Endodermal cell (in vitro differentiated cells): ENCODE measurements around the gene METRN. TPM values are rescaled to one million over a fixed set of nuclear protein-coding genes. Genes with fewer than 3 reads are reported as not detected.
A peak's percentile ranks its signal among the peaks of the same experiment; 100 is the strongest.
"Not testable (repeated sequence)": the region's sequence is repeated elsewhere in the genome, so short reads cannot be mapped to it uniquely, and the experiment has no call there.

Experiments used
- DNase-seq: peaks from one replicate; pipeline ENCODE4 v3.0.0-alpha.2; 2017
- H3K27ac ChIP-seq: 2 replicates; pipeline ENCODE4 v1.5.1; 2013; ENCODE audit warnings: mild to moderate bottlenecking, low read depth, low read length, moderate library complexity
- H3K27me3 ChIP-seq: 2 replicates; pipeline ENCODE4 v1.6.1; 2013; ENCODE audit warnings: mild to moderate bottlenecking, low read length, moderate library complexity; ENCODE audit not compliant: insufficient read depth, control insufficient read depth, poor library complexity, severe bottlenecking
- H3K36me3 ChIP-seq: 2 replicates; pipeline ENCODE4 v1.7.0; 2013; ENCODE audit warnings: mild to moderate bottlenecking, low read length, moderate library complexity; ENCODE audit not compliant: control insufficient read depth, insufficient read depth
- H3K4me1 ChIP-seq: one replicate; pipeline ENCODE4 v1.7.0; 2013; ENCODE audit warnings: low read length; ENCODE audit not compliant: control insufficient read depth, insufficient read depth
- H3K4me3 ChIP-seq: 2 replicates; pipeline ENCODE4 v1.5.1; 2013; ENCODE audit warnings: mild to moderate bottlenecking, low read length, moderate library complexity
- H3K9ac ChIP-seq: 2 replicates; pipeline ENCODE4 v1.6.1; 2013; ENCODE audit warnings: mild to moderate bottlenecking, low read length, moderate library complexity; ENCODE audit not compliant: poor library complexity, severe bottlenecking; ENCODE audit errors: extremely low read depth
- H3K9me3 ChIP-seq: 2 replicates; pipeline ENCODE4 v1.6.1; 2013; ENCODE audit warnings: mild to moderate bottlenecking, low read length, moderate library complexity; ENCODE audit not compliant: control insufficient read depth
- H3K27ac Mint-ChIP-seq: 2 replicates; pipeline ENCODE4 v1.8.0; 2020; ENCODE audit warnings: mixed read lengths
- H3K27me3 Mint-ChIP-seq: 2 replicates; pipeline ENCODE4 v1.8.0; 2021; ENCODE audit warnings: mild to moderate bottlenecking, mixed read lengths; ENCODE audit not compliant: insufficient read depth
- H3K36me3 Mint-ChIP-seq: 2 replicates; pipeline ENCODE4 v1.8.0; 2020; ENCODE audit warnings: low read depth, mixed read lengths
- H3K4me1 Mint-ChIP-seq: 2 replicates; pipeline ENCODE4 v1.8.0; 2020; ENCODE audit warnings: mixed read lengths
- H3K4me3 Mint-ChIP-seq: 2 replicates; pipeline ENCODE4 v1.8.0; 2020; ENCODE audit warnings: mild to moderate bottlenecking, moderate library complexity, mixed read lengths
- H3K9me3 Mint-ChIP-seq: 2 replicates; pipeline ENCODE4 v1.8.0; 2020; ENCODE audit warnings: mild to moderate bottlenecking, mixed read lengths
- WGBS, 2 experiments: methylation state at CpG; one replicate each; pipeline versions ENCODE4 v1.1.5 to v1.1.7; 2013; ENCODE audit warnings: missing lambda C conversion rate in 2 of 2, mixed read lengths in 1 of 2; ENCODE audit not compliant: insufficient coverage in 1 of 2, insufficient read length in 1 of 2; 5-methylcytosine and 5-hydroxymethylcytosine counted together
- total RNA-seq, 2 donors: library from RNA; stranded (reverse); fragmentation: NEBNext Ultra II Directional in 1 of 2; extraction: Animal tissue kit (Norgen Biotek cat#: 25700) in 1 of 2; gene quantifications; 2 replicates in 1 of 2; 3 replicates in 1 of 2; pipeline ENCODE4 v1.2.1, GENCODE V29; 2021
- TF ChIP-seq, protein P1 (sequence below): fragments of 200-600 bp; sonication (generic); conservative IDR thresholded peaks from 2 replicates; pipeline ENCODE4 v1.5.0; 2021; ENCODE audit warnings: antibody characterized with exemption, mild to moderate bottlenecking

METRN gene
- total RNA-seq, 2 donors from 2014 or later, result 33.4 to 38.5 TPM

DNA sequence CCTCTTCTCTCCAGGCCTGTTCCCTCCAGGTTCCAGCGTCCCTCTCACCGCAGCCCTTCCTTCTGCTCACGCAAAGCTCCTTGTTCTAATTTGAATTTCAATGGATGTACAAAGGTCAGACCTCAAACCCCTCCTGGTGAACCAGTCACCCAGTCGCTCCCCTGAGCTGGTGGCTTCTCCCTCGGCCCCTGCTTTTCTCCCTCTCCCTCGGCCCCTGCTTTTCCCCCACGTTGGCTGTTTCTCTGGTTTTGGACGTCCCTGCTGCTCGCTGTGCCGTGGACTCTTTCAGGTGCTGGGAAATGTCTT, 37.0 kb downstream of the METRN start:
- Histone ChIP-seq H3K4me3 (no peak overlapping the region), H3K9ac (no peak overlapping the region), H3K36me3 (no peaks in the 10 kb centered on the region), H3K4me1 (no peaks in the 10 kb centered on the region), H3K27me3 (no peaks in the 10 kb centered on the region), H3K27ac (no peak overlapping the region), H3K9me3 (no peaks in the 10 kb centered on the region)
- peaks cover 13% of the 10 kb centered on the region for H3K4me1 Mint-ChIP-seq
- WGBS, 2 experiments, result 39 to 53% methylated on average over 7 to 10 of the region's 10 CpGs
- no peak overlapping the region for H3K27ac Mint-ChIP-seq
- TF ChIP-seq, protein P1, sequence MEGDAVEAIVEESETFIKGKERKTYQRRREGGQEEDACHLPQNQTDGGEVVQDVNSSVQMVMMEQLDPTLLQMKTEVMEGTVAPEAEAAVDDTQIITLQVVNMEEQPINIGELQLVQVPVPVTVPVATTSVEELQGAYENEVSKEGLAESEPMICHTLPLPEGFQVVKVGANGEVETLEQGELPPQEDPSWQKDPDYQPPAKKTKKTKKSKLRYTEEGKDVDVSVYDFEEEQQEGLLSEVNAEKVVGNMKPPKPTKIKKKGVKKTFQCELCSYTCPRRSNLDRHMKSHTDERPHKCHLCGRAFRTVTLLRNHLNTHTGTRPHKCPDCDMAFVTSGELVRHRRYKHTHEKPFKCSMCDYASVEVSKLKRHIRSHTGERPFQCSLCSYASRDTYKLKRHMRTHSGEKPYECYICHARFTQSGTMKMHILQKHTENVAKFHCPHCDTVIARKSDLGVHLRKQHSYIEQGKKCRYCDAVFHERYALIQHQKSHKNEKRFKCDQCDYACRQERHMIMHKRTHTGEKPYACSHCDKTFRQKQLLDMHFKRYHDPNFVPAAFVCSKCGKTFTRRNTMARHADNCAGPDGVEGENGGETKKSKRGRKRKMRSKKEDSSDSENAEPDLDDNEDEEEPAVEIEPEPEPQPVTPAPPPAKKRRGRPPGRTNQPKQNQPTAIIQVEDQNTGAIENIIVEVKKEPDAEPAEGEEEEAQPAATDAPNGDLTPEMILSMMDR, result no peak
- peaks cover 5% of the 10 kb centered on the region for H3K9me3 Mint-ChIP-seq
- H3K4me3 Mint-ChIP-seq, result peak overlapping the region; percentile 8
- H3K27me3 Mint-ChIP-seq, result peaks cover 18% of the 10 kb centered on the region
- no peaks in the 10 kb centered on the region for H3K36me3 Mint-ChIP-seq
- peak; percentile 59 for DNase-seq

DNA sequence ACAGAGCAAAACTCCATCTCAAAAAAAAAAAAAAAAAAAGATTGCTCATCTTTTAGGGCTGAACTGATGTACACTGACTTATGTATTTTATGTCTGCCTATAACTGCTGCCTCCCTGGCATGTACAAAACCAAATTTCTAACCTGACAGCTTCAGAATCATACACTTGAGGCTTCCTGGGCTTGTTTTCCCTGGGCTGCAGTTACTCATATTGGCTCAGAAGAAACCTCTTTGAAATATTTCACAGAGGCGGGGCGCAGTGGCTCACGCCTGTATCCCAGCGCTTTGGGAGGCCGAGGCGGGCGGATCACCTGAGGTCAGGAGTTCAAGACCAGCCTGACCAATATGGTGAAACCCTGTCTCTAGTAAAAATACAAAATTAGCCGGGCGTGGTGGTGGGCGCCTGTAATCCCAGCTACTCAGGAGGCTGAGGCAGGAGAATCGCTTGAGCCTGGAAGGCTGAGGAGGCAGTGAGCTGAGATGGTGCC, 39.2 kb downstream of the METRN start:
- not testable (repeated sequence) for H3K9ac ChIP-seq, H3K27ac ChIP-seq, H3K4me3 ChIP-seq, H3K9me3 ChIP-seq, H3K36me3 ChIP-seq, H3K9me3 Mint-ChIP-seq, H3K27ac Mint-ChIP-seq, H3K27me3 ChIP-seq, H3K4me3 Mint-ChIP-seq, DNase-seq, H3K36me3 Mint-ChIP-seq, H3K4me1 ChIP-seq
- H3K27me3 Mint-ChIP-seq, result peaks cover 18% of the 10 kb centered on the region
- H3K4me1 Mint-ChIP-seq, result peaks cover 13% of the 10 kb centered on the region
- 88 to 93% methylated on average over 7 to 11 of the region's 11 CpGs for WGBS, 2 experiments

DNA sequence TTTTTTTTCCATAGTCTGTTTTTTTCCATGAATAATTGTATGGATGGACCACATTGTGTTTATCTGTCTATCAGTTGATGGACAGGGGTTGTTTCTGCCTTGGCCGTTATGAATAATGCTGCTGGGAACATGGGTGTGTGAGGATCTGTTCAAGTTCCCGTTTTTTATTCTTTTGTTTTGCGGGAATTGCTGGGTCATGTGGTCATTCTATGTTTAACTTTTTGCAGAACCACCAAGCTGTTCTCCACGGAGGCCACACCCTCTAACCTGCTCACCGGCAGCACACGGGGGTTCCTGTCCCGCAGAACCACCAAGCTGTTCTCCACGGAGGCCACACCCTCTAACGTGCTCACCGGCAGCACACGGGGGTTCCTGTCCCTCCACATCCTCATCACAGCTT, 39.7 kb downstream of the METRN start:
- H3K9ac ChIP-seq, result no peak overlapping the region
- Mint-ChIP-seq H3K27ac (no peak overlapping the region), H3K4me1 (peaks cover 13% of the 10 kb centered on the region), H3K36me3 (no peaks in the 10 kb centered on the region), H3K4me3 (no peak overlapping the region), H3K9me3 (peaks cover 5% of the 10 kb centered on the region), H3K27me3 (peaks cover 18% of the 10 kb centered on the region)
- H3K9me3 ChIP-seq, result no peaks in the 10 kb centered on the region
- 79 to 81% methylated on average over 11 of the region's 11 CpGs for WGBS, 2 experiments
- DNase-seq, result no peak
- no peaks in the 10 kb centered on the region for H3K36me3 ChIP-seq
- TF ChIP-seq, protein P1, result no peak
- no peak overlapping the region for H3K27ac ChIP-seq
- H3K27me3 ChIP-seq, result no peaks in the 10 kb centered on the region
- H3K4me3 ChIP-seq, result no peak overlapping the region
- no peaks in the 10 kb centered on the region for H3K4me1 ChIP-seq

DNA sequence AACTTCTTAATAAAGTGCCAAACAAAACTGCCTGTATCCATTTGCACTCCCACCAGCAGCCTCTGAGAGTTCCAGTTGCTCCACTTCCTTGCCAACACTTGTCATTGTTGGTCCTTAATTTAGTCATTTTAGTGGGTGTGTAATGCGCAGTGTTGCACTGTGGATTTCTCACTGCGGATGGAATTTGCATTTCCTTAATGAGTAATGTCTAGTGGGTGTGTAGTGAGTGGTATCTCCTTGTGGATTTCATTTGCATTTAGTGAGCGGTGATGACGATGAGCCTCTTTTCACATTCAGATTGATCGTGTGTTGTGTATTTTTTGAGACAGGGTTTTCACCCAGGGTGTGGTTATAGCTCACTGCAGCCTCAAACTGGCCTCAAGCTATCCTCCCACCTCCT, 41.5 kb downstream of the METRN start:
- Histone ChIP-seq H3K27me3 (no peaks in the 10 kb centered on the region), H3K27ac (no peak overlapping the region), H3K4me3 (no peak overlapping the region), H3K4me1 (no peaks in the 10 kb centered on the region), H3K9me3 (no peaks in the 10 kb centered on the region), H3K36me3 (no peaks in the 10 kb centered on the region), H3K9ac (no peak overlapping the region)
- Mint-ChIP-seq H3K27me3 (peaks cover 15% of the 10 kb centered on the region), H3K4me3 (no peak overlapping the region), H3K4me1 (peaks cover 10% of the 10 kb centered on the region), H3K36me3 (no peaks in the 10 kb centered on the region), H3K27ac (no peak overlapping the region), H3K9me3 (peaks cover 5% of the 10 kb centered on the region)
- TF ChIP-seq, protein P1, result no peak
- DNase-seq, result no peak
- 90 to 100% methylated on average over 4 to 5 of the region's 5 CpGs for WGBS, 2 experiments
